GM19043 (cell line): ENCODE measurements around the gene GJA3.
"Not testable (repeated sequence)": the region's sequence is repeated elsewhere in the genome, so short reads cannot be mapped to it uniquely, and the experiment has no call there.

Experiments used
- ATAC-seq: cut with Tn5 transposase; IDR thresholded peaks from one replicate; pipeline ENCODE4 v1.9.1; 2021; ENCODE audit warnings: low read depth; ENCODE audit not compliant: unreplicated experiment

The GJA3 gene

GRCh38 chr13:20156702-20157101 is 4.2 kb downstream of the GJA3 start:
- ATAC-seq, result no peak

- ATAC-seq, result not testable (repeated sequence)
These were observed 7.6 kb downstream of the GJA3 start for GRCh38 chr13:20153290-20153689.

- ATAC-seq, result no peak
These were observed 9.2 kb downstream of the GJA3 start for GRCh38 chr13:20151612-20152011.

GRCh38 chr13:20151016-20151415 is 9.8 kb downstream of the GJA3 start:
- no peak for ATAC-seq

GRCh38 chr13:20150561-20150960 is 10.3 kb downstream of the GJA3 start:
- no peak for ATAC-seq

- no peak for ATAC-seq
These were observed 11.1 kb downstream of the GJA3 start for GRCh38 chr13:20149762-20150161.

GRCh38 chr13:20148501-20149183 is 12.2 kb downstream of the GJA3 start:
- no peak for ATAC-seq

- no peak for ATAC-seq
These were observed 14.5 kb downstream of the GJA3 start for GRCh38 chr13:20146381-20146780.

GRCh38 chr13:20145521-20145920 is 15.3 kb downstream of the GJA3 start:
- ATAC-seq, result no peak

- no peak for ATAC-seq
These were observed 16.6 kb downstream of the GJA3 start for GRCh38 chr13:20144141-20144850.

- no peak for ATAC-seq
These were observed 17.8 kb downstream of the GJA3 start for GRCh38 chr13:20142927-20143480.

- no peak for ATAC-seq
These were observed 18.6 kb downstream of the GJA3 start for GRCh38 chr13:20142023-20142926.

- ATAC-seq, result no peak
These were observed 19.4 kb downstream of the GJA3 start for GRCh38 chr13:20141238-20142022.

GRCh38 chr13:20140487-20140886 is 20.4 kb downstream of the GJA3 start:
- ATAC-seq, result no peak

- ATAC-seq, result no peak
These were observed 23.0 kb downstream of the GJA3 start for GRCh38 chr13:20137875-20138274.

GRCh38 chr13:20136781-20137703 is 23.8 kb downstream of the GJA3 start:
- no peak for ATAC-seq

GRCh38 chr13:20134732-20135131 is 26.1 kb downstream of the GJA3 start:
- no peak for ATAC-seq

GRCh38 chr13:20132052-20132634 is 28.7 kb downstream of the GJA3 start:
- no peak for ATAC-seq
